Myocyte (in vitro differentiated cells): ENCODE data around the gene LYPD3. TPM values are rescaled to one million over a fixed set of nuclear protein-coding genes. Genes with fewer than 3 reads are reported as not detected.
A peak's percentile ranks its signal among the peaks of the same experiment; 100 is the strongest.

Experiments used
- DNase-seq: peaks from one replicate; pipeline ENCODE4 v3.0.0-alpha.2; 2012; ENCODE audit warnings: low read depth
- total RNA-seq: library from RNA; depleted of rRNA; stranded (reverse); fragments of >200 nt; gene quantifications from 2 replicates; pipeline ENCODE4 v1.2.3, GENCODE V29; 2014

LYPD3 gene
- total RNA-seq, 1 donor from 2014 or later: 0.37 TPM

DNA sequence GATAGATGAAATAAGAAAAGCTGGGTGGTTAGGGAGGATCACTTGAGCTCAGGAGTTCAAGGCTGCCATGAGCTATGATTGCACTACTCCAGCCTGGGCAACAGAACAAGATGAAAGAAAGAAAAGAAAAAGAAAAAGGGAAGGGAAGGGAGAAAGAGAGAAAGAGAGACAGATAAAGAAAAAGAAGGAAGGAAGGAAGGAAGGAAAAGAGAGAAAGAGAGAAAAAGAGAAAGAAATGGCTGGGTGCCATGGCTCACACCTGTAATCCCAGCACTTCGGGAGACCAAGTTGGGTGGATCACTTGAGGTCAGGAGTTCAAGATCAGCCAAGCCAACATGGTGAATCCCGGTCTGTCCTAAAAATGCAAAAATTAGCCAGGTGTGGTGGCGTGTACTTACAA, 29.6 kb downstream of the LYPD3 start:
- DNase-seq: no peak

DNA sequence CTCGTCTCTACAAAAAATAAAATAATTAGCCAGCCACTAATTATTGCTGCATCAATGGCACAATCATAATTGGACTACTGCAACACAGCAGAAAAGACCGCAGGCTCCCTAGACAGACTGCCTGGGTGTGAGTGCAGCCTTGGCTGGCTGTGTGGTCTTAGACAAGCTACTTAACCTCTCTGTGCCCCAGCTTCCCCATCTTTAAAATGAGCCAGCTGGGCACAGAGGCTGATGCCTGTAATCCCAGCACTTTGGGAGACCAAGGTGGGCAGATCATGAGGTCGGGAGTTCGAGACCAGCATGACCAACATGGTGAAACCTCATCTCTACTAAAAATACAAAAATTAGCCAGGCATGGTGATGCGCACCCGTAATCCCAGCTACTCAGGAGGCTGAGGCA, 31.7 kb downstream of the LYPD3 start:
- DNase-seq: no peak

DNA sequence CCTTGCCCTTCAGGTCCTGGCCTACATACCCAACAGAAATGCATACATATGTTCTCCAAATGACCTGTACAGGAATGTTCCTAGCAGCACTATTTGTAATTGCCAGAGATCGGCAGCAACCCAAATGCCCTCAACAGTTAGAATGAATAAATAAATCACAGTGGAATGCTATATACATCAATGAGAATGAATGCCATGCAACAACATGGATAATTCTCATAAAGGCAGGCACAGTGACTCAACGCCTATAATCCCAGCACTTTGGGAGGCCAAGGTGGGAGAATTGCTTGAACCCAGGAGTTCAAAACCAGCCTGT, 32.1 kb downstream of the LYPD3 start:
- DNase-seq: no peak

DNA sequence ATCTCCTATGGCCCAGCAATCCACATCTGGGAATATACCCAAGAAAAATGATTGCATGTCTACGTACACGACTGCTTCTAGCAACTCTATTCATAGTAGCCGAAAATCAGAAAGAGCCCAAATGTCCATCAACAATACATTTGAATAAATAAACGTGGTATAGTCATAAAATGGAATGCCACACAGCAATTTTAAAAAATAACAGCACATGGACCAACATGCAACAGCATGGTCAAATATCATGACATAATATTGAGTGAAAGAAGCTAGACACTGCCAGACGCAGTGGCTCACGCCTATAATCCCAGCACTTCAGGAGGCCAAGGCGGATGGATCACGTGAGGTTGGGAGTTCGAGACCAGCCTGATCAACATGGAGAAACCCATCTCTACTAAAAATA, 34.4 kb downstream of the LYPD3 start:
- no peak for DNase-seq

DNA sequence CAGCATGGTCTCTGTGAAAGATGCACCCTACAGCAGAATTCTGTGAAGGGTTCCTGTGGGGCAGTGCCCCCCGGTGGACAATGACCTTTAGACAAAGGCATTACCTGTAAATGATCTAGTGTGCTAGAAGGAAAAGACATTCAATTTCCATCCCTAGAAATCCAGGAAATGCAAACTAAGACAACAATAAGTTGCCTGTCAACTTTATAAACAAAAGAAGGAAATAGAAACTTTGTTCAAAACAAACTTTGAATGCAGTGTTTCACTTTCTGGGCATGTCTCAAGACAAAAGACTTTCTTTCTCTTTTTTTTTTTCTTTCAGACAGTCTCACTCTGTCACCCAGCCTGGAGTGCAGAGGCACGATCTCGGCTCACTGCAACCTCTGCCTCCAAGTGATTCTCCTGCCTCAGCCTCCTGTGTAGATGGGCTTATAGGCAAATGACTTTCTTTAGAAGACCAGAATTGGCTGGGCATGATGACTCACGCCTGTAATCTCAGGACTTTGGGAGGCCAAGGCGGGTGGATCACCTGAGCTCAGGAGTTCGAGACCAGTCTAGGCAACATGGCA, 35.2 kb downstream of the LYPD3 start:
- no peak for DNase-seq

DNA sequence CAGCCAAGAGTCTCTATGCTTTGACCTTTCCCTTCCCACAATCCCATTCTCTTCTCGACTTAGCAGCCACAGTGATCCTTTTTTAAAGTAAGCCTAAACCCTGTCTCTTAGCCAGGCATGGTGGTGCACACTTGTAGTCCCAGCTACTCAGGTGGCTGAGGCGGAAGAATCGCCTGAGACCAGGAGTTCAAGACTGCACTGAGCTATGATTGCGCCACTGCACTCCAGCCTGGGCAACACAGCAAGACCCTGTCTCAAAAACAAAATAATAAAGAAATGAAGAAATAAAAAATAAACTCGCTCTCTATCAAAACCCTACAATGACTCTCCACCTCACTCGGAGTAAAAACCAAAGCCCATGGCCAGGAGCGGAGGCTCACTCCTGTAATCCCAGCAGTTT, 36.0 kb downstream of the LYPD3 start:
- no peak for DNase-seq

DNA sequence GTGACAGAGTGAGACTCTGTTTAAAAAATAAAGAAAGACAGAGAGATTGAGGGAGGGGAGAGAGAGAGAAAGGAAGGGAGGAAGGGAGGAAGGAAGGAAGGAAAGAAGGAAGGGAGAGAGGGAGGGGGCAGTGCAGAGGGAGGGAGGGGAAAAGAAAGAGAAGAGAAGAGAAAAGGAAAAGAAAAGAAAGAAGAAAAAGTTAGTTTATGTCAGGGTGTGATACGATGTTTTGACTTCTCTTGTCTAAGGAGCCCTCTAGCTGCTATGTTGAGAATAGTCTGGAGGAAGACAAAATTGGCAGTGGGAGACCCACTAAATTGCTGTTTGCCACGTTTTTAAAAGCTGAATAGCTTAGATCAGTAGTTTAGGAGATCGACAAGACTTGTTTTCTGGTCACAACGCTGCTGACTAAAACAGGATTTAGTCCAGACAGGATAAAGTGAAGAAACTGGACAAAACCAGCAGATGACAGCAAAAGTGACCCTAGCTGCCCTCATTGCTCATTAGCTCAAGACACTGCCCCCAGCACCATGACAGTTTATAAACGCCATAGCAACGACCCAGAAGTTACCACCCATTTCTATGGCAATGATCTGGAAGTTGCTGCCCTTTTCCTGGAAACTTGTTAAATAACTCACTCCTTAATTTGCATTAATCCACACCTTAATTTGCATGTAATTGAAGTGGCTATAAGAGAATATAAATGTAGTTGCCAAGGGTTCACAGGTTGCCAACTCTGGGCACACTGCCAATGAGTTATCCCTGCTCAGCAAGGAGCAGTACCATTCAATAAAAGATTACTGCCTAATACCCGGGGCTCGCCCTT, 39.6 kb downstream of the LYPD3 start:
- DNase-seq: peak; percentile 24

DNA sequence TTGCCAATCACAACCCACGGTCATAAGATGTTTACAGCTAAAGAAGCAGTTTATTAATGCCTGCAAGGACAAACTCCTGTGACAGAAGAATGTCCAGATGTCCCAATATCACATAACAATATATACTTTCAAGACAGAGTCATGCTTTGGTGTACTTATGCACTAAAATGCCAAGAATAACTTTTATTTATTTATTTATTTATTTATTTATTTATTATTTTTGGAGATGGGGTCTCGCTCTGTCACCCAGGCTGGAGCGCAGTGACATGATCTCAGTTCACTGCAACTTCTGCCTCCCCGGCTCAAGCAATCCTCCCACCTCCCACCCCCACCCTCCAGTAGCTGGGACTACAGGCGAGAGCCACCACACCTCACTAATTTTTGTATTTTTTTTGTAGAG, 41.6 kb downstream of the LYPD3 start:
- no peak for DNase-seq

DNA sequence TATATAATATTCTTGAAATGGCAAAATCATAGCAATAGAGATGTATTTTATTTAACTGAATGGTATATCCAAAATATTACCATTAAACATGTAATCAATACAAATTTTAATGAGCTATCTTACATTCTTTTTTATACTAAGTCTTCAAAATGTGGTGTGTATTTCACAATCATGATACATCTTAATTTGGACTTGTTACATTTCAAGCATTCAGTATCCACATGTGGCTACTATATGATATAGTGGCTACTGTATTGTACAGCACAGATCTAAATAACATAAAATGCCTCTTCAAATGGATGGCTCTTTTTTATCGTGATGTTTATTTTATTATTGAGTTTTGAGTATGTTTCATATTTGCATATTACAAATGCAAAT, 42.7 kb downstream of the LYPD3 start:
- DNase-seq: no peak

DNA sequence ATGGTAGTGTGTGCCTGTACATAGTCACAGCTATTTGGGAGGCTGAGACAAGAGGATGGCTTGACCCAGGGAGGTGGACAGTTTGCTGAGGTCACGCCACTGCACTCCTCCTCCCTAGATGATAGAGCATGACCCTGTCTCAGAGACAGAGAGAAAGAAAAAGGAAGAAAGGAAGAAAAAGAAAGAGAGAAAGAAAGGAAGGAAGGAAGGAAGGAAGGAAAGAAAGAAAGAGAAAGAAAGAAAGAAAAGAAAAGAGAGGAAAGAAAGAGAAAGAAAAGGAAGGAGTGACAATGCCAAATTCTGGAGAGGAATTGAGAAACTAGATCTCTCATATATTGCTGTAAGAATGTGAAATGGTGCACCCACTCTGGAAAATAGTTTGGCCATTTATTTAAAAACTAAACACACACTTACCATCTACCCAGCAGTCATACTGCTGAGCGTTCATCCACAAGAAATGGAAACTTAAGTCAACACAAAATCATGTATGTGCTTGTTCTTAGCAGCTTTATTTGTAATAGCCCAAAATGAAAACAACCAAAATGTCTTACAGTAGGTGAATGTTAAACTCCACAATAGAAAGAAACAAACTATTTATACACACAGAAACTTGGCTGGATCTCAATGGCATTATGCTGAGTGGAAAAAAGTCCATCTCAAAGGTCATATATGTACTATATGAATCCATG, 43.3 kb downstream of the LYPD3 start:
- no peak for DNase-seq

DNA sequence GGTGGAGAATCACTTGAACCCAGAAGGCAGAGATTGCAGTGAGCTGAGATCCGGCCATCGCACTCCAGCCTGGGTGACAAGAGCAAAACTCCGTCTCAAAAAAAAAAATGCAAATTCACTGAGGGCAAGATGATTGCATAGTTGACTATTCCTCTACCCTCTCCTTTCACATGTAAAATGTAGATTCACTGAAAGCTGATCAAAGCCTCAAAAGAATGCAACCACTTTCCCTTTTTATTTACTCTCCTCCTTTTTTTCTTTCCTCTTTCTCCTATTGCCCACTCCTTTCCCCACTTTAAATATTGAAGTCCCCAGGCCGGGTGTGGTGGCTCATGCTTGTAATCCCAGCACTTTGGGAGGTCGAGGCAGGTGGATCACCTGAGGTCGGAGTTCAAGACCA, 44.5 kb downstream of the LYPD3 start:
- DNase-seq: no peak

DNA sequence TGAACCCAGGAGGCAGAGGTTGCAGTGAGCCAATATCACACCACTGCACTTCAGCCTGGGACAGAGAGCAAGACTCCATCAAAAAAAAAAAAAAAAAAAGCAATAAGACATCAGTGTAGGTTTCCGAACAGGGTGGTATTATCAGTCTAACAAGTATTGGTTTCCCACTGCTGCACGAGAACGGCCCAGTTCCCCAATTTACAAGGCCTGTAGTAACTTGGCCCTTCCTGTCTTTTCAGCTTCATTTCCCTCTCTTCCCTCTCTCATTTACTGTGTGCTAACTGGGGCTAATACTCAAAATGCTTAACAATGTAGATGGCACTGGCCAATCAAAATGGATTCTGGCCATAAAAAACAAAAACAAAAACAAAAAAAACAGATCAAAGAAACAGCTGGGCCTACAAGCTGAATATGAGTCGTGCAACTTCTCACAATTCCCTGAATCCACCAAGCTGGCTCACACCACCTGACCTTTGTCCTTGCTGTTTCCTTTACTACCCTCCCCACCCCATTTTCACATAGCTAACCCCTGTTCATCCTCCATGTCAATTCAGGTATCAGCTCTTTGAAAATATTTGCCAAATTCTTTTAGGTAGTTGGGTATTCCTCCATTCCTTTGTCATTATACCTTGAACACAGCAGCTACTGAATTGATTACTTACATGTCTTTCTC, 48.3 kb downstream of the LYPD3 start:
- DNase-seq: no peak

DNA sequence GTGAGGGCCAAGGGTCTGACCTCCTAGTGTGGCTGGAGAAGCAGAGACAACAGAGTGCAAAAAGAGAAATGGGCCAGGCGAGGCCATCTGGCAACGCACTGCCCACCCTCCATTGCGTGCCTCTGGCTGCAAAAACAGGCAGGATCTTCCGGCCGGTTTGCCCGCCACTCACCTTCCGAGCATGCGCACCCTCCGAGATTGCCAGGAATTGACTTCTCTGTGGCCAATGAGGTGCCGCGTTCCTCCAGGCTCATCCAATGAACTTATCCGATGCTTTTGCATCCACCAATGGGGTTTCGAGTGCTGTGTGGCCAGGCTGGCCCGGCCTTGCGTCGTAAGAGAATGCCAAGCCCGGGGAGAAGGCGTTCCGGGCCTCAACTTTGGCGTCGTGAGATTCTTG, 50.9 kb downstream of the LYPD3 start, which contains the start of gene TEX101:
TSS of gene TEX101 (plus strand) at position 337 of the 400 bp plus-strand sequence. CDS start 1,030 bp downstream, outside the sequence.
- no peak for DNase-seq

DNA sequence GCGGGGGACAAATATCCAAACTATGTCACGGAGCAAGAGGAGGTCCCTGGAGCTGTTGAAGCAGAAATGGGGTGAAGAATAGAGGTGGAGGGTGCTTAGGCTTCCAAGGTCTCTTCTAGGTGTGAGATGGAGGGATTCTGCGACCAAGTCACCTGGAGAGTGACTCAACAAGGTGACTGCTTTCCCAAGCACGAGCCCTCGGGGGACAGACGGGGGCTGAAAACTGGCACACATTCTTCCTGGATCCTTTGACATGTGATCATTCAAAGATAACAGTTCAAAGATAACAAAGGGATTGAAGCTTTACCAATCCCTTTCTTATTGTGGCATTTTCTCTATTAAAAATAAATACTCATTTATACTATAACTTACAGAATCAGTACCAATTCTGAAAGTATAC, 53.0 kb downstream of the LYPD3 start:
- DNase-seq: no peak

Other genes with a start within 250 kb of the LYPD3 start
- not detected in 2 replicates for gene PSG9, start 196.1 kb downstream of the LYPD3 start, total RNA-seq
- gene CD177, start 111.9 kb downstream of the LYPD3 start, total RNA-seq: 0.10 and 0.29 TPM in 2 replicates
- gene TEX101, start 50.7 kb downstream of the LYPD3 start, total RNA-seq: not detected in 2 replicates
- 7.8 and 15.7 TPM in 2 replicates for gene PHLDB3, start 39.1 kb upstream of the LYPD3 start, total RNA-seq
- gene ETHE1, start 61.6 kb upstream of the LYPD3 start, total RNA-seq: 17.6 and 19.8 TPM in 2 replicates
- gene ZNF575, start 67.6 kb upstream of the LYPD3 start, total RNA-seq: not detected in 2 replicates
- 29.2 and 32.1 TPM in 2 replicates for gene XRCC1, start 109.9 kb upstream of the LYPD3 start, total RNA-seq
- 0.94 TPM in 1 of 2 replicates, not detected in the other for gene PINLYP, start 110.2 kb upstream of the LYPD3 start, total RNA-seq
- 41.3 and 48.1 TPM in 2 replicates for gene IRGQ, start 130.5 kb upstream of the LYPD3 start, total RNA-seq
- 10.1 and 12.2 TPM in 2 replicates for gene ZNF576, start 131.0 kb upstream of the LYPD3 start, total RNA-seq
- 0.10 TPM in 1 of 2 replicates, not detected in the other for gene SRRM5, start 146.5 kb upstream of the LYPD3 start, total RNA-seq
- 52.6 and 65.2 TPM in 2 replicates for gene ZNF428, start 154.0 kb upstream of the LYPD3 start, total RNA-seq
- gene CADM4, start 174.2 kb upstream of the LYPD3 start, total RNA-seq: 1.4 and 1.6 TPM in 2 replicates
- gene PLAUR, start 204.6 kb upstream of the LYPD3 start, total RNA-seq: 6.3 and 6.9 TPM in 2 replicates